Fibroblast of skin of right quadriceps (primary cell): ENCODE measurements around the gene TRAPPC12.
A peak's percentile ranks its signal among the peaks of the same experiment; 100 is the strongest.

Experiments
- DNase-seq: peaks from one replicate; pipeline ENCODE4 v3.0.0-alpha.2; 2013

TRAPPC12 gene

GRCh38 chr2:3457524-3458395 lies 78.3 kb downstream of the TRAPPC12 start:
- DNase-seq: no peak

GRCh38 chr2:3458396-3459184 lies 79.1 kb downstream of the TRAPPC12 start:
- DNase-seq: no peak

GRCh38 chr2:3459185-3460015 lies 79.9 kb downstream of the TRAPPC12 start:
- DNase-seq: no peak

- DNase-seq: no peak
Measured at GRCh38 chr2:3460156-3460555, 80.7 kb downstream of the TRAPPC12 start.

- no peak for DNase-seq
Measured at GRCh38 chr2:3460831-3461800, 81.6 kb downstream of the TRAPPC12 start.

- DNase-seq: peak; percentile 55
Measured at GRCh38 chr2:3461801-3462492, 82.5 kb downstream of the TRAPPC12 start.

- no peak for DNase-seq
Measured at GRCh38 chr2:3462493-3463104, 83.1 kb downstream of the TRAPPC12 start.

DNA sequence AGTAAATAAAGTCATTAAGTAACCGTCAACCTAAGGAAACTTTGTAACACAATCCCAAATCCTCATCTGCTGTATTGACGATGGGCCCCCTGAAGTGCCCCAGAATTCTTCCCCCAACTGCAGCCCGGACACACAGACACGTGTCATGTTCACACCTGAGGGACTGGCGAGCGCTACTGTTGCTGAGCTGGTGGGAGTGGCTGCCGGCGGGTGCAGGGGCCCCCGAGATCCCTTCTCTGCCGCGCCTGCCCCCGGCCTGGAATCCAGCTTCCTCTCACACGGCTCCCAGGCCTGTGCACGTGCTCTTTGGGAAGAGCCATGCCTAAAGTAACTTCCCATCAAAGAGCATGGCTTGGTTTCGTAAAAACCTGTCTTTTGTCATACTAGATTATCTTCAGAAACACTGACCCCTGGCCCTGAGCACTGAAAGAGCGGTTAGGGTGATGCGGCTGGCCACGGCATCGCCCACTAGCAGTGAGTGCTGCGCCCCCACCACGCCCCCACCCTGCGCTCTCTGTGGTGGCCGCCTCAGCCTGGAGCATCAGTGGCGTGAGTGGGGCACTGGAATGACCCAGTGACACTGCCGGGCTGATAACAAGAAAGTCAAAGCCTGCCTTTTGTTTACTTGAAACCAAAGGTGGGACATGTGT lies 83.8 kb downstream of the TRAPPC12 start:
- DNase-seq: no peak

DNA sequence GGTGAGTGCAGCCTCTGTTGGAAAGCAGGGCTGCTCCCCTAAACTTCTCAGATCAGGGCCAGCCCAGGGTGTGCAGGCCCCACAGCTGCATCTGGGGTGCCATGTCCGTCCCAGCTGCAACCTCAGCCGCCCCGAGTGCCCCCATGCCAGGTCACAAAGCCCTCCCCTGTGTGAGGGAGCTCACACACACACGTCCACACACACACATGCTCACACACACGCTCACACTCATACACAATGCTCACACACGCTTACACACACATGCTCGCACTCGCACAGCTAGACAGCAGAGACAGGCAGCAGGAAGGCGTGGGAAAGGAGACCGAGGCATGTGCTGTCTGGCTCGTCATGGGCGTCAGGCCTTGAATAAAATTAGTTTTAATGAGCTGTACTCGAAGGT lies 84.5 kb downstream of the TRAPPC12 start:
- no peak for DNase-seq

DNA sequence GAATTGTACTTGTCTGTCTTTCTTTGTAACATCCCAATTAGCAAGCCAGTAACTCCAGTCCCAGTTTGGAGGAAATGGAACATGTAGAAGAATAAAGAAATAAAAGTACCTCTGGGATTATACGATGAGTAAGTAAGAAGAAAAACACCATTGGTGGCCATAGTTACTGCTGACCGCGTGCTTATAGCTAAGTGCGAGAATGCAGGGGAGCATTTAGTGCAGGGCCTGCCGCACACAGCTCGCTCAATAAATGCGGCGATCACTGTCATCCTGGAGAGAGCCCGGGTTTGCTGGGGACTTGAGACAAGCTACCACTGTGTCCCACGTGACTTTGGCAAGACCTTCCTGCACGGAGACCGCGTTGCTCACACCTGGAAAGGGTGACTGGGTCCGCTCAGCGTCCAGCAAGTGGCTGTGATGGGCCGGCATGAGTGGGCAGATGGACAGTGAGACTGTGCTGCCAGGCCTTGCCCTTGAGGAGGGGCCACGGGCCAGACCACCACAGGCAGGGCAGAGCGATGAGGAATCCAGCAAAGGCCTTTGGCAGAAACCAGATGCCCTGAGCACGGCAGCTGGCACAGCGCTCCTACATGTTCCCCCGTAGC lies 85.0 kb downstream of the TRAPPC12 start:
- no peak for DNase-seq

- no peak for DNase-seq
Measured at GRCh38 chr2:3465328-3465727, 85.8 kb downstream of the TRAPPC12 start.

GRCh38 chr2:3465844-3466481 lies 86.5 kb downstream of the TRAPPC12 start:
- DNase-seq: peak; percentile 87

GRCh38 chr2:3466482-3466863 lies 87.0 kb downstream of the TRAPPC12 start:
- no peak for DNase-seq

DNA sequence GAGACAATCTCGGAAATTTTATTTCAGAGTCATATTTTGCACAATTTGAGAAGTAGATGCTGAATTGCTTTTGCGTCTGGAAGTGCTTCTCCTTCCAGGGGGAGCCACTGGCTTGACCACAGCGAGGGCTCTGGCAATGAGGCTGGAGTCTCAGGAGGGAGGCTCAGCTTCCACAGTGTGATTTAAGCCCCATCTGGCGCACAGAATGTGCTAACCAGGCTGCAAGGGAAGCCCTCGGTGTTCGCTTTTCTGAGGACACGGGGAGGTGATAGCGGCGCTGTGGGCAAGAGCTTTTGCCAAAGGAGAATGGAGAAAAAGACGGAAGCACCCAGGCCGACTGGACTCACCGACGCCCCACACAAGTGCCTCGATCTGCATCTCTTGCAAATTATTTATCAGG lies 87.5 kb downstream of the TRAPPC12 start:
- DNase-seq: no peak

DNA sequence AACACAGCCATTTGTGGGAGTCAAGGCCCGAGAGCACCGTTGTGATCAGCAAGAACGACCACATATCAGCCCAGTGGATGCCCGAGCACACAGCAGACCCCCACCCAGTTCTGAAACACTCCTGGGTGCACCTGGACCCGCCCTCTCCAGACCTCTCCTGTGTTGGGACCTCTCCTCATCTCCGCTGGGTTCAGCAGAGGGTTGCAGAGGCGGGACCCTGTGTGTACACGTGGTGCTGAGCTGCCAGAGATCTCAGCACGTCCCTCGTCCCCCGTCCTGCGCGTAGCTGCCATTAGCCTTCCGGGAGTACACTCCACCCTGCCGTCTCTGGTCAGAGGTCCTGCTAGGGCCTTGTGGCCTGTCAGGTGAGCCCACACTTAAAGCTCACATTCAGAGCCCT lies 88.2 kb downstream of the TRAPPC12 start:
- DNase-seq: no peak

GRCh38 chr2:3468296-3468988 lies 88.9 kb downstream of the TRAPPC12 start:
- no peak for DNase-seq

GRCh38 chr2:3469486-3469885 lies 90.0 kb downstream of the TRAPPC12 start:
- DNase-seq: no peak

- DNase-seq: peak; percentile 63
Measured at GRCh38 chr2:3470166-3470651, 90.7 kb downstream of the TRAPPC12 start.
